Measurements from ENCODE around the gene TCEA2.
A peak's percentile ranks its signal among the peaks of the same experiment; 100 is the strongest.

TCEA2 gene

DNA sequence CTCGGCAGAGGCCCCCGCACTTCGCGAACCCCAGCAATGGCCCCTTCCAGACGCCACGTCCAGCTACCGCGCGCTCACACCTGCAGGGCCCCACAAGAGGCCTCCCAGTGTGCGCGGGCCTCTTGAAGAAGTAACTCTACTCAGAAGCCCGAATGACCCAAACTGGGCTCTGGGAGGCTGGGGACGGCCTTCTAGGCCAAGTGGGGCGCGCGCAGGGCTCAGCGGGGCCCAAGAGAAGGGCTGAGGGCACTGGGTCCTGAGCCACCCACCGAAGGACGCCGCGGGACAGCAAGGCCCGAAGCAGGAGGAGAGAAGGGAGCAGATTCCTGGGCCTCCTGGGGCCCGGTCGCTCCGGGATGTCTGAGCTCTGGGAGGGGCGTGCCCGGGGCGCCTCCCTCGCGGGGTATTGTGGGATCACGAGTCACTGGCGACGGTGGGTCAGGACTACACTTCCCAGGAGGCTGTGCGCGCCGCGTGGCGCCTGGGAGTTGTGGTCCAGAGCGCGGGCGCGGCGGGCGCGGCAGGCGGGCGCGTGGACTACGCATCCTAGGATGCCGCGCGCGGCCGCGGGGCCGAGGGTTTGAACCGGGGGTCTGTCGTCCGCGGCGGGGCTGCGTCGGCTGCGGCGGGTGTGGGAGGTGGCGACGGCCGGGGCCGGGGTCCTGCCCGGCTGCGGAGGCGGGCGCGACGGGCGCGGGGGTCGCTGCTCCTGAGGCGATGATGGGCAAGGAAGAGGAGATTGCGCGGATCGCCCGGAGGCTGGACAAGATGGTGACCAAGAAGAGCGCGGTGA is at the start of gene TCEA2:
TSS of gene TCEA2 (plus strand) at position 603 of the 793 bp plus-strand sequence. CDS start at position 718, 115 bp downstream.
- peak; percentile 91 for DNase-seq

GRCh38 chr20:64015635-64016034 is 47.4 kb upstream of the TCEA2 start:
- DNase-seq, result no peak

DNA sequence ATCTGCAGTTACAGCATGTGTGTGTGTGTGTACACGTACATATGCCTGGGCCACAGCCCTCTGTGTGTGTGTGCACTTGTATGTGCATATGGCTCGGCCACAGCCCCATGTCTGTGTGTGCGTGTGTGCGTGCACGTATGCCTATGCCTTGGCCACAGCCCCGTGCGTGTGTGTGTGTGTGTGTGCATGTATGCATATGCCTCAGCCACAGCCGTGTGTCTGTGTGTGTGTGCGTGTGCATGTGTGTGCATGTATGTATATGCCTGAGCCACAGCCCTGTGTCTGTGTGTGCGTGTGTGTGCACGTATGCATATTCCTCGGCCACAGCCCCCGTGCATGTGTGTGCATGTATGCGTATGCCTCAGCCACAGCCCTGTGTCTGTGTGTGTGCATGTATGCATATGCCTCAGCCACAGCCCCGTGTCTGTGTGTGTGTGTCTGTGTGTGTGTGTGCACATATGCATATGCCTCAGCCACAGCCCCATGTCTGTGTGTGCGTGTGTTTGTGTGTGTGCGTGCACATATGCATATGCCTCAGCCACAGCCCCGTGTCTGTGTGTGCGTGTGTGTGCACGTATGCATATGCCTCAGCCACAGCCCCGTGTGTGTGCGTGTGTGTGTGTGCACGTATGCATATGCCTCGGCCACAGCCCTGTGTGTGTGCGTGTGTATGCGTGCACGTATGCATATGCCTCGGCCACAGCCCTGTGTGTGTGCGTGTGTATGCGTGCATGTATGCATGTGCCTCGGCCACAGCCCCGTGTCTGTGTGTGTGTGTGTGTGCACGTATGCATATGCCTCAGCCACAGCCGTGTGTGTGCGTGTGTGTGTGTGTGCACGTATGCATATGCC is 41.6 kb upstream of the TCEA2 start:
- no peak for DNase-seq

DNA sequence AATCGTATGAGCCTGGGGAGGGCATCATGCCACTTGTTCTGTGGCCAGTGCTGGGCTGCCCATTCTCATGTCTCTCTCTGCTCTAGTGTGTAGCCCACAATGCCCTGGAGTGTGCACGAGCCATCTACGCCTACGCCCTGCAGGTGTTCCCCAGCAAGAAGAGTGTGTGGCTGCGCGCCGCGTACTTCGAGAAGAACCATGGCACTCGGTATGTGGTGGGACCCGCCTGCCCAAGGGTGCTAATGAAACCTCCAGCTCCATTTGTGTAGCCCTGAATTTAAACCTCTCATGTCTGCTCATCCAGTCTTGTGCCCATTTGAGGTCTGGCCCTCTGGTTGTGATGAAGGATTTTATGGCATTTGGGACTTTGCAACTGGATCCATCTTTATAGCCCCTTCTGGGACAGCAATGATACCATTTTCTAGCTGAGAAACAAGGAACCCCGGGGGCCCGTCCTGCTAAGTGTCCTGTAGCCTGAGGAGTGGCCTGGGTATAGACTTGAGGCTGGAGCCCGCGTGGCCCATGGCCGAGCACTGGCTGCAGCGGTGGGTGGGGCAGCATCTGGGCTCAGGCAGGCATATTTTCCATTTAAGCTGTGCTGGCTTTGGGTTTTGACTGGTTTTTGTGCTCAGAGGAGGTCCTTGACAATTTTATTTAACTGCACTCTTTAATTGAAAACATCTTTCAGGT is 40.2 kb upstream of the TCEA2 start:
- no peak for DNase-seq

DNA sequence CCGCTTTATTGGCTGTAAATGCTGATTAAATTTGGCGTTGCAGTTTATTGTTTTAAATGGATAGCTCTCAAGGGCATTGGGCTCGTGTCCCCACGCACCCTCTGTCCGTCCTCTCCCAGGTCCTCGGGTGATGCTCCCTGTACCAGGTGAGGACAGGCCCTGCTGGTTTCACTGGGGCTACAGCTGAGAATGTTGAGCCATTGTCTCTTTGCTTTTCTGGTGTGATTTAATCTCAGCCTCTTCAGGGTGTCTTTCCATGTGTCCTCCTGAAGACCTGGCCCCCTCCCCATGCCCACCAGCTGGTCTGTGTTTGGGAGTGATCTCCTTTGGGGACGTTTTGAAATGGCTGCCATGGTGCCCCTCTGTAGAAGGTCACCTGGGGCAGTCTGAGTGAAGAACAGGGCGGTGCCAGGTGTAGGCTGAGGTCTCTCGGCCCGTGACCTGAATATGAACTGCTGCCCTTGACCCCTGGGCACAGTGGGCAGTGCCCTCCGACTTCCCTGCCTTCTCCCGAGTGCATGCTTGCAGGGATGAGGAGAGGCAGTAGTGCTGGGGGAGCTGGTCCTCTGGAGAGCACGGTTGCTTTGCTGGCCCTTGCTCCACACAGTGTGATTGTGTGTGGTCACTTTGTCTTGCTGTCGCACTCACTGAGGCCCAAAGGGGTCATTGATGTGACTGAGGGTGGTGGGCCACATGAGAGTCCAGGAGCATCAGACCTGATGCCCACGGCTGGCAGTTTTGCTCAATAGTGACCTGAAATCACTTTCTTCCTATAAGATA is 39.4 kb upstream of the TCEA2 start:
- no peak for DNase-seq

- no peak for DNase-seq
Observed at GRCh38 chr20:64024141-64024990, 38.6 kb upstream of the TCEA2 start.

DNA sequence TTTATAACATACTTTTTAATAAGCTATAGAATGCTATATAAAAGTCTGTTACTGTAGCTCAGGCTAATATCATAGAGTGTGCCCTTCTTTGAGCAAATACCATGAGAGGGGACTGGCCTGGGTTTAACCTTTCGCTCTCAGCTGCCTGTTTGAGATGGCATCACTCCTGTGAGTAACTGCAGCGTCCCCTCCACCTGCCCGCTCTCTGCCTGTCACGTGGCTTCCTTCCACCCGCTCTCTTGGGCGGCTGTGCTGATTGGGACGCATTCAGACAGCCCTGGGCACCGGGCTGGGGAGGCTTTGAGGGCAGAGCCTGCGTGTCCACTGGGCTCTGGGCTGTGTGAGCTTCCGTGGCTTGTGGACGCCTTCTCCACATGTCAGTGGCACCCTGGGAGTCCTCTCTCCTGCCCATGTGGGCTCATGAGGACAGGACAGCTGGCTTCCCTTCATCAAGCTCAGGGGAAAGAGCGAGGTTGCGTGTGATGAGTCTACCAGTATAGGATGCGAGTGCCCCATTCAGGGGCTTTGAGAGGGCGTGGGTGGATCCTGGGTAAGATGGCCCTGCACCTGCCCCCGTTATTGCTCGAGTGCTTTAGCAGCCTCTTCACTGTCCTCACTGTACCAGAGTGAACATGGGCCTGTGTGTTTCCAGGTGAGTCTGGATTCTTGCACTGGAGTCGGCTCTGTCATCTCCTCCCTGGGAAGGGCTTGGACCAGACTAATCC is 37.7 kb upstream of the TCEA2 start:
- DNase-seq, result no peak

- DNase-seq, result no peak
Observed at GRCh38 chr20:64025826-64026412, 37.1 kb upstream of the TCEA2 start.

- DNase-seq, result no peak
Observed at GRCh38 chr20:64027981-64028685, 34.9 kb upstream of the TCEA2 start.

GRCh38 chr20:64029293-64030117 is 33.5 kb upstream of the TCEA2 start:
- no peak for DNase-seq

DNA sequence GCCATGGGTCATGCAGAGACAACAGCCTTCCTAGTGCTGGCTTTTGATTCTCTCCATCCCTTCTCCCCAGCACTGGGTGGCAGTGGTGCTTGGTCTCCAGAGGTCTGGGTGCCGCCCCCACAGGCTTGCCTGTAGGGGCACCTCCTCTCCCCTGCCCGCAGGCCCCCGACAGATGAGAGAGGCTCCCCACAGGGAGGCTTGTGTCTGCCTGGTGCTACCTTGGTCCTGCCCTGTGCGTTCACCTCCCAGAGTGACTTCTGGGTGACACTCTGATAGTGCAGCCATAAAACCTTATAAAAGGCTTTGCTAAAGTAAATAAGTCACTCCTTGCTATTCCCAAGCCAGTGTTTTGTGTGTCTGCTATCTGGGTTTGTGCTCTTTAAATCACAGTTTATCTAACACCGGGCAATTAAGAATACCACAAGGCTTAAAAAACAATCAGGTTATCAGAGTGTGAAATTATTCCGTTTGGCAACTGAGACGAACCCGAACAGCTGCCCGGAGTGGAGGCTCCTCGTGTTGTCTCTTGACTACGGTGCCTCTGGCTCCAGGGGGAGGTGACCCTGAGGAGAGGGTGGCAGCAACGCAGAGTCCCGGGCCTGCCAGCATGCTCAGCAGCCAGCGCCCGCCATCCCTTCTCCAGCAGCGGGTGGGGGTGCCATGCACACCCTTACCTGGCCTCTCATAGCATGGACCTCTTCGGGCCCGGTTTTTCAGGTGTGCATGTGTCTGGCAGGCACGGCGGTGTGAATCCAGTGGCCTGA is 32.4 kb upstream of the TCEA2 start:
- DNase-seq, result no peak

DNA sequence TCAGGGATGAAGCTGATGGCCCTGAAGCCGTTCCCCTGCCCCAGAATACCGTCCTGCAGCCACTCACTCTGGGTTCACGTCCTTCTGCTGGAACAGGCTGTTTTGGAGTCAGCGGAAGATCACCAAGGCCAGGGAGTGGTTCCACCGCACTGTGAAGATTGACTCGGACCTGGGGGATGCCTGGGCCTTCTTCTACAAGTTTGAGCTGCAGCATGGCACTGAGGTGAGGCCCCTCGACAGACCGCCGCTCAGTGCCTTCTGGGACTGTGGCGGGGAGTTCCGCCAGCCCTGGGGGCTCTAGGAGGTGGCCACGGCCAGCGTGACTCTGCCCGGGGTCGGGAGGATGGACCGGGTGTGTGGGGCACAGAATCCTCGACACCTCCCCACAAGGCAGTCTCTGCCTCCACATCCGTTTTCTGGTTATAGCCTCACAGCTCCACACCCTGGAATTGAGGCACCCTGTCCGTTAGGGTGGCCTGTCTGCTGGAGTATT is 31.1 kb upstream of the TCEA2 start:
- no peak for DNase-seq

GRCh38 chr20:64032706-64033624 is 30.0 kb upstream of the TCEA2 start:
- no peak for DNase-seq

GRCh38 chr20:64033981-64034493 is 29.0 kb upstream of the TCEA2 start:
- no peak for DNase-seq

DNA sequence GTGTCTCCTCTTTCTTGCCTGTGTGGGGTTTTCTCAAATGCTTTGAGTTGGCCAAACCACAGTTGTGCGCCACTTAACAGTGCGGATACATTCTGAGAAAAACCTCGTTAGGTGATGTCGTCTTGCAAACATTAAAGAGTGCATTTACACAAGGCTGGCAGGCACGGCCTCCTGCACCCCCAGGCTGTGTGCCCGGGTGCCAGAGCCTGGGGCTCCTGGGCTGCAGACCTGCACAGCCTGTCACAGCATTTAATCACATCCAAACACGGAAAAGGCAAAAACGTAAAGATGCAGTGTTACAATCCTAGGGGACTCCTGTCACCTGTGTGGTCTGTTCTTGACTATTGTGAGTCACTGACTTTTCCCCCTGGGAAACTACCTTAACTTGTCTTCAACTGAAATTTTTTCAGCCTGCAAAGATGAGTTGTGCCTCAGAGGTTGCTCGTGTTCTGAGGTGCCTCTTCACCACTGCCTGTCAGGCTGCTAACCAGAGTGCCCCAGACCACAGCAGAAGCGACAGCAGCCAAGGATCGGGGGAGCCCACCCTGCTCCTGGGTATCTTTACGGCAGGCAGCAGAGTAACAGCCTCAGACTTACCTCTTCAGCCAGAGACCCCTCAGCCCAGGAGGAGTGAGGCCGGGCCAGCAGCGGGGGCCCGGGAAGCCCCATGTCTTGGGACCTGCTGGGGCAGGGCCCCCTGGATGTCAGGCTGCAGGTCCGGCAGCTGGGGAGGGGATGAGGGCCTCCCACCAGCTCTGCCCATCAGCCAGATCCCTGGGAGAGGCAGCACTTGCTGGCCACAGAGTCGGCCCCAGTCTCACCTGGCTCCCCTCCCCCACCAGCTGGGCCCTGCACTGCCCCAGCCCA is 27.7 kb upstream of the TCEA2 start:
- DNase-seq, result no peak

- DNase-seq, result no peak
Observed at GRCh38 chr20:64035933-64036345, 27.1 kb upstream of the TCEA2 start, which contains the start of gene C20orf204. Gene C20orf204, plus strand, starts transcription at chr20:64036182. Its CDS starts 142 bp downstream, at chr20:64036324.

Data from CD4-positive, alpha-beta T cell treated with Interferon gamma for 1 hour (primary cell).